M059J (cell line): Measurements from ENCODE around the gene SACS. TPM values are rescaled to one million over a fixed set of nuclear protein-coding genes. Genes with fewer than 3 reads are reported as not detected.
A peak's percentile ranks its signal among the peaks of the same experiment; 100 is the strongest.
"Not testable (repeated sequence)": the region's sequence is repeated elsewhere in the genome, so short reads cannot be mapped to it uniquely, and the experiment has no call there.

Source experiments
- DNase-seq: peaks from one replicate; pipeline ENCODE4 v3.0.0-alpha.2; 2012; ENCODE audit warnings: low read depth
- total RNA-seq: library from RNA; depleted of rRNA; stranded (reverse); fragments of >200 nt; shearing (Covaris generic); gene quantifications from 2 replicates; pipeline ENCODE4 v1.2.3, GENCODE V29; 2014

SACS gene
- total RNA-seq, 1 experiment from 2014 or later = 42.8 TPM

DNA sequence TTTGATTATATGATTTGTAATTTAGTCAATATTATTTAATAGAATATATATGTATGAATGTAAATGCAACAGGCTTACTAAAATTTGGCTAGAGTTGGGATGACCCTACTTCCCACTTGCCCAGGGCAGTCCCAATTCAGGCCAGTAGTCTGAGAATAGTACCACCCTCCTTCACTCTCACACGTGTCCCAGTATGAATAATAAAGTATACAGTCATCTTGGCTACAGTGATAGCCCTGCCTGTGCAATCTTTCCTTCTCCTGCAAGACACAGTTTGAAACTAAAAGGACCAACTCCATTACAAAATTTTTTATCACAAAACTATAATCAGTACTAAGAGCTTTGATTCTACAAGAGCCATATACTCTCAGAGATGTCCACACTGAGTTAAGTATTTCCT lies 76.2 kb downstream of the SACS start:
- no peak for DNase-seq

DNA sequence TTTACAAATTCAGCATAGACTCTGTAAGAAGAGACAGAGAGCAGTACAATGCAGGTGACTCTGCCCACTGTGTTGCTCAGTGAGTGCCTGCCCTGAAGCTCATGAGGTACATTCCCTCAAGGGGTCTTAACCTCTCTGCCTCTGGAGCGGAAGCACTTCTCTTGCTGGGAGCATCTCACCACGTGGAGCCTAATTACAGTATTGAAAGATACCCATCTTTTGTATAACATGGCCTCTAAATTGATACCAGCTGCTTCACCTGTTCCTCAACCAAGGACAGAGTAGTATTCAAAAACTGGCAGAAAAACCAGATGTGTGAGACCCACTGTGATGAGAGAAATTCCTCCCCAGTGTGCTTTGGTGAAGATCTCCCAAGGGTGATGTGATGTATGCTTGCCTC lies 77.1 kb downstream of the SACS start:
- DNase-seq = no peak

DNA sequence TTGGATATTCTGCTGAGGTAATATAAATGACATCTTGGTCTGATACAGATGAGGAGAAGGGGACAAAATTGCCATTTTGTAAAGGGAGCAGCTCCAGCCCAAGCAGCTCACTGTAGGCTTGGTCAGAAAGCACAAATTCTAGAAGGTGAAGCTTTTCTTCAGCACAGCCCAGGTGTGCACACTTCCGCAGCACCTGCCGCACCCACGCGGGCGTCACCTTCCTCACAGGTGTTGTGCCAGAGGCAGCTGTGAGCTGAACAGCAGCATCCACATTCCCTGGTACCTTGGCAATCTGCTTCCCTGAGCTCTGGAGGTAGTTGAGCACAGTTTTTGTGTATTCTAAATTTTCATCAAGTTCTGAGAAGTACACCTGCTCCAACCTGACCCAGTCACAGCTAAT lies 79.0 kb downstream of the SACS start:
- DNase-seq = no peak

DNA sequence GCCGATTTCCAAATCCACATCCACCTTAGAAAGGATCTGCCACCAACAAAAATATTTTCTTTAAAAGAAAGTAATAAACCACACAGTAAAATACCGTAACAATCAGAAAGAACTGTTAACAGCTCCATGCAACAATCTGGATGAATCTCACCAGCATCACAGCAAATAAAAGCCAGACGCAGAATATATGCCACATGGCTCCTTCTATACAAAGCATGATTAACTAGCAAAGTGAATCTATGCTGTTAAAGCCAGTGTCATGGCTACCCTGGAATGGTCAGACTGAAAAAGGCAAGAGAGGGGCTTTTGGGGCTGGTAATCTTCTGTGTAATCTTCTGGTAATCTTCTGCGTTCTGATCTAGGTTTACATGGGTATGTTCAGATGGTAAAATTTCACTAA lies 81.3 kb downstream of the SACS start:
- no peak for DNase-seq

DNA sequence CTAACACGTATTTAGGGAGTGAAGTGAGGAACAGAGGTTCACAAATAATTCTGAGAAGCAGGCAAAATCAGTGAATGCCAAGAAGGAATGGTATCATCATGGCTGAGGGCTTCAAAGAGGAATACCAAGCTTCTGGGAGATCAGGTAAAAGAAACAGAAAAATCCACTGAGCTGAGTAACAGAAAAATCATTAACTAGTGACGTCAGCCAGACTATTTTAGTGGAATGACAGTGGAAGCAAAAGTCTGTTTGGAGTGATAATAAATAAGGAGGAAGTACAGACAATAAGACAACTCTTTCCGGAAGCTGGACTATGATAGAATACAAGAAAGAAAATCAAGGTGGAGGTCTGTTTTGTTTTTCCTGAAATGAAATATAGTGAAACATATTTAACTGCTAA lies 83.5 kb downstream of the SACS start:
- no peak for DNase-seq

DNA sequence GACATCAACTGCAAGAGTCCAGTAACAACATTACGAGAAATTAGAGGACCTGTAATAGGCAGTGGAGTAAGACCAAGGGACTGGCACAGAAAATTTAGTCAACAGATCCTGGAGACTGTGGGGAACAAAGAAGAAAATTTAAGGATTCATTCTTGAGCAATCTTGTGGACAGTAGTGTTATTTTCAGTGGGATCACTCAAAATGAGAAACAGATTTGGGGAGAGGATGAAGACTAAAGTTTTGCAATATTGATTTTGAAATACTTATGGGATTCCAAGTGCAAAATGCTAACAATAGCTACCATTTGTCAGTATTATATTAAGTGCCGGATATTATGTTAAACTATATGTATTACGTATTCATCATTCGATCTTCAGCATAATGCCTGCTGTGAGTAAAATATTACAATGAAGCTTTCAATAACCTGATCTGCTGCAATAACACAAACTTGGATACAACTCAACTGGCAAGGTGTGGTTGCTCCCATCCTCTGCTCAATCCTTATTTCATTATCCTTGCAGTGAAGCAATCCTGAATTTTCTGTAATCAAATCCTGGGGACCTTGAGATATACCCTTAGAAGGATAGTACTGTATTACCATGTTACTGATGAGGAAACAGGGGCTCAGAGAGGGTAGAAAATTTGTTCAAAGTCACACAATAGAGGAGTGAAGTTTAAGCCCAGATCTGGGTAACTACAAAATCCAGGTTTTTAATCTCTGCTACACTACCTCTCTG lies 84.2 kb downstream of the SACS start:
- no peak for DNase-seq

DNA sequence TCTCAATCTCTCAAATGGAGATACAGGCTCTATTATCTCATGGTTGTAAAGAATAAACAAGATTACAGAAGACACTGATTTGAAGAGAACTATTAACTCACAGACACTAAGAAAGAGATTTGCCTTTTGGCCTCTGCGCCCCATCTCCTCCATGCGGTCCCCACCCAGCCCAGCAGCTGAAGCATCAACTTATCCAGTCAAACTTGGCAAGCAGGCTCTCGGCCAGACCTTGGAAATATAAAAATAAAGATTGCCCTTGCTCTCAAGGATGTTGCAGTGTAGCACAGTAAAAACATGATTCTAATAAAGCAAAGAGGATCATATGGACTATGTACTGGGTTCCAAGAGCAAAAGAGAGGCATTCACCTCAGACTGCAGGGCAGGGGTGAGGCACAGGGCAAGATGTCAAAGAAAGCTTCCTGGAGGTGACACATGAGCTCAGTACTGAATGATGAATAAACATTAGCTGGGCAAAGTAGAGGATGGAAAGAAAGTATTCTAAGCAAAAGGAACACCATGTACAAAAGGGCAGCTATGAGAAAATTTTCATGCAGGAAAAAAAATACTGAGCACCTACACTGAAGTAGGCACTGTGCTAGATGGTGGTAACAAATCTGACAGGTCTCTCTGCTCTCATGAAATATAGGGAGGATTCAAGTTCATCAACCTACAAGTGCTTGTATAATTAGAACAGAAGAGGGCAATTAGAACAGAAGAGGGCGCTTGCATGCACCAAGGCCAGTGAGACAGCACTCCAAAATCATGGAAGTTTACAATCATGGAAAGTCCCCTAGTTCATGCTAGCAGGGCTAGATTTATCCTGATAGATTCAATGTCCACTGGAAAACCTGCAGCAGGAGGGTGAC lies 85.0 kb downstream of the SACS start:
- no peak for DNase-seq

DNA sequence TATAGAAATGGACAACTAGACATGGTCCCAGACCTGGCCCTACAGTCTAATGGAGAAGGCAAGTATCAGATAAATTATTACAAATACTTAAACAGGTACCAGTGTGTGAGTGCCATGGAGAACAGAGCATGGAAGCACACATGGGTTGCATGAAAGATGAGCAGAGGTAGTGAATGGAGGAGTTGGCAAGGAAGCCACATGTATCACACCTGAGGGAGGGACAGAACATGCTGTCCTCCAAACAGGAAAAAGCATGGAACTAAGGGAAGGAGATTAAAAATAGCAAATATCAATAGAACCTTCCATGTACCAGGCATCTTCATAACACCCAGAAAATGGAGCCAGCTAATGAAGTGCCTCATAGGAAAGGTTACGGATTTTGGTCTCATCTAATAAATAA lies 85.9 kb downstream of the SACS start:
- no peak for DNase-seq

DNA sequence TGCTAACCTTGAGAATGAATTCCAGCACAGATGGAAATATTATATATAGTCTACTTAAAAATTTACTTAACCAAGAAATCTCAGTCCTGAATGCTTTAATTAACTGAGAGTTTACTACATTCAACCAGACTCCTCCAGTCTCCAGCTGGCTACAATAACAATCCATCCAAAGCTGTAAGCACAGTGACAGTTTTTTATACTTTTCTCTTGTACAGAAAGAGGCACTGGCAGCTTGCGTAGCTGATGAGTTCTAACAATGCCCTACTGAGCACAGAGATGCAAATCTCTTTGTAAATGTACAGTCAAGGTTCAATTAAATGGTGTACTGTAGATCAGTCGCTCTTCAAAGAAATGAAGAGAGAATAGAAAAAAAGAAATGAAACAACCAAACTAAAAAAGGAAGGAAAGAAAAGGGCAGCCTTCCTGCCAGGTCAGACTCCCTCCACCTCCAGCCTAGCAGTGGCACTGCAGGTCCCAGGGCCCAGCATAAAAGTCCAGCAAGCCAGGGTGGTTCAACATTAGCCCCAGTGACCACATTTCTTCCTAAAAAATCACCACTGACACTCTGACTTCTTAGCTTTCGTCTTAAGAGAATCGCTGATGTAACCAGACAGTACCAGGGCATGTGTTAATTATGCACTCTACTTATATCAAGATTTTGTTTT lies 88.4 kb downstream of the SACS start:
- DNase-seq = no peak

DNA sequence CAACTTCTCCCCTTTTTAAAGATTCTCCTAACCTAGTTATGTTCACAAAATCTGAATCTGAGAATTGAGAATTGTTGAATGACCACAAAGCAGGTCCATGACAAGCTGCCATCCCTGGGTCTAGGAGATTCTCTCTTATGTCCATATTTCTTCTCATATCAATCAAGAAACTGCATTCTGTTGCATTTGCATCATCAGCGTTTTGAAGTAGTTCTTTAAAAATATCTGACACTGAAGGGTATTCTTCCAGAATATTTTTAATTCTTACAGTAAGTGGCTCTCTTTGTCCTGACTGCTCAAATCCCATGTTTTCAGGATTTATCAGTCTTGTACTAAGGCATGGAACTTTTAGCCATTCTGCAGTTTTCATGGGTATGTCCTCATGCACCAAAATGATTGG lies 94.3 kb downstream of the SACS start:
- DNase-seq = no peak

DNA sequence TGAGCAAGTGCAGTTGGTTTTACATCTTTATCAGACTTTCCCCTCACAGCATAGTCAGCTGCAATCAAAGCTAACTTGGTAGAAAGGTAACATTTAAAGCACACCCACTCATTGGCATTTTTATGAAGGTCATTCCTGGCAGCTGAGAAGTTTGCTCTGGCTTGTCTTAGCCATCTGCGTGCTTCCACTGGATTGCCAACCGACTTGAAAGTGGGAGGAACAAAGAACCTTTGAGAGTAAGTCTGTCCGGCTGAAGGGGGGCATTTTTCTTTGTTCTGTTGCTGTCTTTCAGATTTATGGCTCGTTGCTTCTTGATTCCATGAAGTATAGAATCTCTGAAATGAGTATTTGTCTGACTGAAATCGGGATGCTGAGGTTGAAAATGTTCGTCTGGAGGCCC lies 103.1 kb downstream of the SACS start:
- no peak for DNase-seq

DNA sequence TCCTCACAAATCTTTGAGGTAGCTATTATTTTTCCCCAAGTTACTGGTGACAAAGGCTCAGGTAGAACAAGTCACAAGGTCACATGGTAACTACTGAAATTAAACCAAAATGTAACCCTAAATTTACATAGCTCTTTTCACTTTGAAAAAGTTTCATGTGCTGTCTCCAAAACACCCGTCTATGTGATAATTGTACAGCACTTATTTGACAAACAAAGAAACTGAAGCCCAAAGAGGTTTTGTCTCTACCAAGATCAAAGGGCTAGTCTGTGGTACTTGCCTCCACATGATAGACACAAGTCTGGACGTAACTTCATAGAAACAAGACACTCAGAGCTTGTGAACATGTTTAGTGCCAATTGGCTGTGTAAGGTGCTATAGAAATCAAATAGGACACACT lies 108.3 kb downstream of the SACS start:
- DNase-seq = no peak

DNA sequence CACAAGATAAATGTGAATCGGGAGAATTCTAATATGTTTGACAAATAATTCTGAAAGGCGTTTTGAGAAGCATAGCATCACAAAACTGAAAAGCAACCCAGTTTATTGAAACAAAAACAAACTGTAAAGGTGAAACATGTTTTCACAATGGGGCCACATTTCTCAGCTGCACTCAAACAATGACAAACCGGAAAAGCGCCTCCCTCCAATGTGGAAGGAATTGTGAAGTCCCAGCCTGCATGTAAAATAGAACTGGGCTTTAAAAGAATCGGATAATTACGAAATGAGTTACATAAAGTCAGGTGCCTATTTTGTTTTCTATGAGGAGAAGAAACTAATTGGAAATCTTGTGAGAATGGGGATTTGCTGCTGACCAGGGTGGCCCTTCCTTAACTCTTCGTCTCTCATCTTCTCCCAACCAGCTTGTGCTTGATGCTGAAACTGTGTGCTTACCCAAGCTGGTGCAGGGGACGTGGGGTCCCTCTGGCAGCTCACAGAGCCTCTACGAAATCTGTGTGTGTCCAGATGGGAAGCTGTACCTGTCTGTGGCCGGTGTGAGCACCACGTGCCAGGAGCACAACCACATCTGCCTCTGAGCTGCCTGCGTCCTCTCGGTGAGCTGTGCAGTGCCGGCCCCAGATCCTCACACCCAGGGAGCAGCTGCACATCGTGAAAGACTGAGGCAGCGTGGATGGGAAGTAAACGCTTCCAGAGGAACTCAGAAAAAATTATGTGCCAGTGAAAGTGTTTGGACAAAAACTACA lies 109.4 kb downstream of the SACS start:
- no peak for DNase-seq

DNA sequence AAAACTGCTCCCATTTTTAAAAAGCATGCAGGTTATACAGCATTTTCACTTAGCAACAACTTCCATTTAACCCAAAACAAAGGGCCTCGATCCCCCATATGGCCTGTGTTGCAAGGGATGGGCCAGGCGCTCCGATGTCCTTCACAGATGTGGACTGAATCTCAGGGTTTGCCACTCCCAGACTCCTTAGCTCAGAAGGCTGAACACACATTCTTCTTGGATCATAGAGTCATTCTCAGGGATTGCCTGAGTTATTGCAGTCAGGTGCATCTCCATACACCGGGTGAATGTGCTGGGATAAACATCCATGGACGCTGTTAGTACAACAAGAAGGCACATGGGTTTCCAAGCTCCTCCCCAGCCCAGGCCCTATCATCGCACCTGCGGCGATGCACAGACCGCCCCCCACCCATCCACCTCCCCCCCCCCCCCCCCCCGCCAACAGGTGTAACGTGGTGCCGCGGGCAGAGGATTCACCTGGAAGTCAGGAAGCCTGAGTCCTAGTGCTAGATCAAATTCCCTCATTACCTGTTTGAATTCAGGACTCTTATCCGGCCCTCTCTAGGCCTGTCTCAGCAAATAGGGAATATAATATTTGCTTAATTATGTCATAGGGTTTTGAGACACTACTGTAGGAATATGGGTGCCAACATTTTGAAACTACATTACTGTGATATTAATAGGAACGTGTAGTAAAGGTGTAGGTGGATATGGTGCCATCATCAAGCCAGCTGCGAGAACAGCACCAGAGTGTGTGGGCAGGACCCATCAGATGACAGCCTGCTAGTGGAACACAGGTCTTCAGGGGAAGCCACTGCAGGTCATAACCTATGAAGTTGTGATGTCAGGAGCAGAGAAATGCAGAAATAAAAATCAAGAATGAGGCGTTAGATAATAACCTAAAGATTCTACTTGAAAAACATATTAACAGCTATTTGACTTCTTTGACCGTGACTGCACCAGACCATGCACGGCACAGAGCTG lies 110.9 kb downstream of the SACS start:
- no peak for DNase-seq

DNA sequence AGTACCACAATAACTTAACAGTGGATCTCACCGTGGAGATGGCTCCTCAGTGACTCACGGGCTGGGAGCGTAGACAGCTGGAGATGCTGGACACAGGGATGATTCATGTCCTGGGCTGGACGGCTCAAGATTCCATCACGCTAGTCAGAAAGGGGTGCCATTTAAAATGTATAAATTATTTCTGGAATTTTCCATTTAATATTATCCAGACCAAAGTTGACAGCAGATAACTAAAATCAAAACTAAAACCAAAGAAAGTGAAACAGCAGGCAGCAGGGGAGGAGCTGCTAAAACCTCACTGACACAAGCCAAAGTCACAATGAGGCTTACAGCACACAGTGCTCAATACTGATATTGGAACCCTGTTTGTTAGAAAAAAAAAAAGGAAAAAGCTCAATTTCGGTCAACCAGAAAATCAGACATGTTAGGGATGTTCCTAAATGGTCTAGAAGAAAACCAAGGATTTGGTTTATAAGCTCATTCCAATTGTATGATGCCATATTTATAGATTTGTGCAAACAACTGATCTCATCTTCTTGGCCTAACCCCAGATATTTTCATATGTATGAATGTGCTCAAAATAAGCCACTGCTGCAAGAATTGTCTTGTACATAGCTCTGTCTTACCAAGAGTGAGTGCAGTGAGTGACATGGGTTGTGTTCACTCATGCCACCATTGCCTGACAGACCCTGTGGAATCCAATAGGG lies 111.8 kb downstream of the SACS start:
- DNase-seq = peak; percentile 94

DNA sequence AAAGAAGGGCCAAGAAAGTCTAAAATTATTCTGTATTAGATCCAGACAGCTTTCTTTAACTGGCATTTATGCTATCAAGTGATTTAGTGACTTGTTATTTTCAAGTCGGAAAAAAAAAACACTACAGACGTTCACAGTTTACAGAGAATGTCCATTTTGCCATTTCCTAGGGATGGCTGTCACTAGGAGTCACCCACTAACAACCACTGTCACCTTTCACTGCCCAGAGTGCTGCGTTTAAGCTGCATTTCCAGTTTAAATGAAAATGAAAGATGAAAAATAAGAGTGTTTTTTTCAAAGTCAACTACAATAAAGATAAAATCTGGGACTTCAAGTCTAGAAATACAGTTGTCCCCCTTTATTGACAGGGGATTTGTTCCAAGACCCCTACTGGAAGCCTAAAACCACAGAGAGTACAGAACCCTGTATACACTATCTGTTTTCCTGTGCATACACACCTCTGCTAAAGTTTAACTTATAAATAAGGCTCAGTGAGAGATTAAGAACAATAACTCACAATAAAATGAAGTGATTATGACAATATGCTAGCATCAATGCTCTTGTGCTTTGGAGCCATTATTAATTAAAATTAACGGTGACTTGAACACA lies 112.5 kb downstream of the SACS start:
- no peak for DNase-seq

DNA sequence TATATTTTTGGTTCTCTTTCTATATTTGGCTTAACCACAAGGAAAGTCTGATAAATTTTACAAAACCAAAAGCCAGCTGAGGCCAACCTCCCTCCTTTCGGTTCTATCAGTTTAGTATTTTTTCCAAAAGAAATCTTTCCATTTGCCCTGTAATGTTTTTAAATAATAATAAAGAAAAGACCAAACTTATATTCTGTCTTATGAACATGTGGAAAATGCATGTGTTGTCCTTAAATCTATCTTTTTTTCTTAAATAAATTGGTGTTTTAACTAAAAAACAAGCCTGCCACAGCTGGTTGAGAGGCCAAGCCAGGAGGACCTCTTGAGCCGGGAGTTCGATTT lies 113.6 kb downstream of the SACS start:
- no peak for DNase-seq

DNA sequence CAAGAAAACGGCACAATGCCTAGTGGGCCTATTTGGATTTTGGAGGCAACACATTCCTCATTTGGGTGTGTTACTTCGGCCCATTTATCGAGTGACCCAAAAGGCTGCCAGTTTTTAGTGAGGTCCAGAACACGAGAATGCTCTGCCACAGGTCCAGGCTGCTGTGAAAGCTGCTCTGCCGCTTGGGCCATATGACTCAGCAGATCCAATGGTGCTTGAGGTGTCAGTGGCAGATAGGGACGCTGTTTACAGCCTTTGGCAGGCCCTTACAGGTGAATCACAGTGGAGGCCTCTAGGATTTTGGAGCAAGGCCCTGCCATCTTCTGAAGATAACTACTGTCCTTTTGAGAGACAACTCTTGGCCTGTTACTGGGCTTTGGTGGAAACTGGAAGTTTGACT lies 118.7 kb downstream of the SACS start:
- DNase-seq = not testable (repeated sequence)

DNA sequence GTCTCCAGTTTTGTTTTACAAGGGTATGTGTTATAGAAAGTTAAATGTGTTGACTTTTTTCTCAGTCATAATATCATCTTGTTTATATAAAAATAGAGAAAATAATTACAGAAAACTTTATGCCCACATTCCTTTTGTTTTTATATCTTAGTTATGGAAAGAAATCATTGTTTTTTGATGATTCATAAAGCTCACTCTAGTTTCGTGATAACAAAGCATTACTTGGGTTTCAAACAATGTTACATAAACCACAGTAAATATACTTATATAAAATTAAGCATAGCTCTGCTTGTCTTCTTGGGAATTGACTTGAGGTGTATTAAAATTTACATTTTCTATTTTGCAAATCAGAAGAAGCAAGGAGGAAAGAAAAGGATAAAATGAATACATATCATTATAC lies 140.9 kb downstream of the SACS start:
- peak; percentile 21 for DNase-seq

DNA sequence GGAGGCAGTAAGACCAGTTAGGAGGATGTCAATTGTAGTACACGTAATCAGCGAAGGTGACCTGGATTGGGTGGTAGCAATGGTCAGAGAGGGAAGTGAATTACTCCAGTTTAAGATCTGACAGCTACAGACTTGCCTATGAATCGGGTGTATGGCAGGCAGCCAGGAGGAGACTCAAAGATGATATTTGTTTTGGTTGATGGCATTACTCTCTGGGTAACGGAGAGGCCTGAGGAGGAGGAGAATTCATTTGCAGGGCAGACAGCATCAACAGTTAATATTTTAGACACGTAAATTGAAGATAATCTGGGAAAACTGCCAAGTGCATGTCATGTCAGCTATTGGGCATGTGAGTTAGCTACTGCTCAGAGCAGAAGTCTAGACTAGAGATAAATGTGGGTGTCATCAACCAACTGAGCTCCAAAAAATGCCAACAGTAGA lies 143.6 kb downstream of the SACS start:
- DNase-seq = peak; percentile 70
